ENCODE measurements around the gene MGLL. TPM values are rescaled to one million over a fixed set of nuclear protein-coding genes. Genes with fewer than 3 reads are reported as not detected.

The MGLL gene
- total RNA-seq, 3 donors from 2014 or later = 2.2 to 8.0 (median 2.6) TPM

DNA sequence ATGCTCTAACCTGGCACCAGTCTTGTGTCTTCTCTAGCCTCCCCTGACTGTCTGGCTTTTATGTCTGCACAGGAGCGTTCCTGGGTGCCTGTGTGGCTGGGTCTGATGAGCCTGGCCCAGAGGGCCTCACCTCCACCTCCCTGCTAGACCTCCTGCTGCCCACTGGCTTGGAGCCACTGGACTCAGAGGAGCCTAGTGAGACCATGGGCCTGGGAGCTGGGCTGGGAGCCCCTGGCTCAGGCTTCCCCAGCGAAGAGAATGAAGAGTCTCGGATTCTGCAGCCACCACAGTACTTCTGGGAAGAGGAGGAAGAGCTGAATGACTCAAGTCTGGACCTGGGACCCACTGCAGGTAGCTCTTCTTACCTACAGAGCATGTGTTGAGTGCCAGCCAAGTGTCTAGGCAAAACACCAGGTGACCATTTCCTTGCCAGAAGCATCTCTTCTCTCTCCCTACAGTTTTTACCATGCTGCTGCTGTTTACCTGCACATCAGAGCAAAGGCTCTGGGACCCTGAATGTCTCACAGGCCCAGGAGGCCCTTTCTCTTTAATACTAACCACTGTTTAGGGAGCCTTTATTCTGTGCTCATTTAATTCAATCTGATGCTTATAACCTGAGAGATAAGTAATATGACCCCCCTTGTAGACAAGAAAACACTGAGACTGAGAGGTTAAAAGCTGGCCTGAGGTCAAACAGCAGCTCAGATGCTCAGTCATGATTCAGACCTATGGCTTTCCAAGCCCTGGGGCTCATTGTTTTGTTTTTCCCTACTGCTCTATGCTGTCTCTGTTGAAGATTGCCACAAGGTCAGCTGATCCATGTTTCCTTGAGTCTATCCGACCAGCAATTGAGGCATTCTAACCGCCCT is 182.9 kb downstream of the MGLL start:
- DNase-seq (no peak), ATAC-seq (no peak)
- Mint-ChIP-seq H3K27me3 (ENCODE audit: low read depth) (peaks cover 7% of the 10 kb centered on the region), H3K4me1 (ENCODE audit: low read depth) (peaks cover 8% of the 10 kb centered on the region), H3K36me3 (ENCODE audit: insufficient read depth) (no peaks in the 10 kb centered on the region), H3K9me3 (no peaks in the 10 kb centered on the region), H3K4me3 (no peak overlapping the region)

Other genes starting within 250 kb of the MGLL start
- 10 to 100 TPM; 37.8 to 39.2 (median 38.9) TPM for gene TPRA1, start 231.8 kb downstream of the MGLL start, total RNA-seq
- gene MCM2, start 224.1 kb downstream of the MGLL start, total RNA-seq = 100 to 1,000 TPM; 284 to 362 (median 320) TPM
- gene PODXL2, start 193.3 kb downstream of the MGLL start, total RNA-seq = 1 to 10 TPM; 3.4 to 5.9 (median 4.3) TPM
- 1 to 10 TPM; 4.7 to 8.8 (median 6.1) TPM for gene ABTB1, start 149.6 kb downstream of the MGLL start, total RNA-seq
- under 1 TPM in 1 of 3 donors, not detected in 2; 0.05 TPM for gene KBTBD12, start 92.7 kb upstream of the MGLL start, total RNA-seq
- 100 to 1,000 TPM; 195 to 216 (median 210) TPM for gene SEC61A1, start 229.9 kb upstream of the MGLL start, total RNA-seq